HCT116 (cell line): ENCODE measurements around the gene C2orf76. TPM values are rescaled to one million over a fixed set of nuclear protein-coding genes. Genes with fewer than 3 reads are reported as not detected.

Experiments
- ATAC-seq: fragments of 200-7000 bp; cut with Tn5 transposase; 2 replicates; pipeline ENCODE4 v1.9.1; 2020; ENCODE audit warnings: mild to moderate bottlenecking, moderate library complexity
- BruUV-seq: library from RNA; stranded (reverse); fragments of 400-500 nt; replicated peaks from 2 replicates; lab custom pipeline; 2021; lab: Mats Ljungman, UMichigan
- CTCF ChIA-PET: fragments of 300-600 bp; sonication (Branson Sonifier 250); formaldehyde crosslinking; loops from one replicate; lab custom pipeline; 2021; ENCODE audit warnings: antibody characterized with exemption; lab: Charles Lee
- POLR2A ChIA-PET: fragments of 300-600, 350-600 bp; sonication (Branson Sonifier 250); formaldehyde crosslinking; loops from one replicate; lab custom pipeline; 2021; ENCODE audit warnings: antibody characterized with exemption; lab: Charles Lee
- RAD21 ChIA-PET, 2 experiments: fragments of 300-600 bp; sonication (Branson Sonifier 250); formaldehyde crosslinking; loops; one replicate each; lab custom pipeline; 2023; ENCODE audit warnings: low total read pairs in 2 of 2; ENCODE audit not compliant: uncharacterized antibody in 2 of 2, unreplicated experiment in 2 of 2, low non-redundant PET in 1 of 2; lab: Charles Lee
- DNase-seq: peaks from one replicate; pipeline ENCODE4 v3.0.0-alpha.2; 2010; ENCODE audit warnings: low read depth, low spot score
- H2AFZ ChIP-seq: fragments of 200-600 bp; shearing (Covaris generic), sonication (generic); 2 replicates; pipeline ENCODE4 v1.6.1; 2017; ENCODE audit warnings: low read depth, mixed run types, mixed read lengths, antibody characterized with exemption, low read length; ENCODE audit not compliant: poor library complexity, severe bottlenecking
- H3K27ac ChIP-seq: 2 replicates; pipeline ENCODE4 v1.5.1; 2012; ENCODE audit warnings: low read depth, low read length
- H3K27me3 ChIP-seq: fragments of 200-600 bp; sonication (generic); 2 replicates; pipeline ENCODE4 v1.6.1; 2016; ENCODE audit warnings: mixed run types, low read length, mixed read lengths; ENCODE audit not compliant: insufficient read depth
- H3K36me3 ChIP-seq, 2 experiments: fragments of 200-500 bp in 1 of 2; fragments of 200-600 bp in 1 of 2; sonication (Bioruptor generic) in 1 of 2; sonication (generic) in 1 of 2; 2 replicates each; pipeline versions ENCODE4 v1.5.1 to v1.6.1; 2014 to 2016; ENCODE audit warnings: low read length in 2 of 2, inconsistent platforms in 1 of 2, mixed read lengths in 1 of 2, mixed run types in 1 of 2; ENCODE audit not compliant: insufficient read depth in 2 of 2, control insufficient read depth in 1 of 2
- H3K4me1 ChIP-seq, 2 experiments: fragments of 200-600 bp in 1 of 2; sonication (generic) in 1 of 2; 2 replicates each; pipeline versions ENCODE4 v1.5.1 to v1.6.1; 2012 to 2017; ENCODE audit warnings: low read length in 2 of 2, inconsistent platforms in 1 of 2, mild to moderate bottlenecking in 1 of 2, mixed read lengths in 1 of 2, mixed run types in 1 of 2, moderate library complexity in 1 of 2; ENCODE audit not compliant: insufficient read depth in 2 of 2, control insufficient read depth in 1 of 2
- H3K4me2 ChIP-seq: fragments of 200-600 bp; sonication (generic); 2 replicates; pipeline ENCODE4 v1.6.1; 2017; ENCODE audit warnings: mixed run types, low read length, mixed read lengths
- H3K4me3 ChIP-seq, 2 experiments: fragments of 200-600 bp in 1 of 2; sonication (generic) in 1 of 2; replicated peaks in 1 of 2; 2 replicates each; pipeline ENCODE4 v1.5.1; 2011 to 2016; ENCODE audit warnings: low read length in 2 of 2, control low read depth in 1 of 2, low read depth in 1 of 2, mild to moderate bottlenecking in 1 of 2, mixed read lengths in 1 of 2, mixed run types in 1 of 2
- H3K79me2 ChIP-seq: fragments of 200-600 bp; sonication (generic); 2 replicates; pipeline ENCODE4 v1.6.1; 2017; ENCODE audit warnings: mild to moderate bottlenecking, mixed run types, low read length, moderate library complexity, mixed read lengths; ENCODE audit not compliant: insufficient read depth
- H3K9ac ChIP-seq: fragments of 200-600 bp; sonication (generic); 2 replicates; pipeline ENCODE4 v1.6.1; 2016; ENCODE audit warnings: low read length, mixed read lengths
- H3K9me2 ChIP-seq: fragments of 200-600 bp; sonication (generic), shearing (Covaris generic); 2 replicates; pipeline ENCODE4 v1.6.1; 2017; ENCODE audit warnings: mixed run types, mild to moderate bottlenecking, moderate library complexity; ENCODE audit not compliant: insufficient read depth
- H3K9me3 ChIP-seq, 2 experiments: fragments of 200-500 bp in 1 of 2; fragments of 200-600 bp in 1 of 2; sonication (Bioruptor generic) in 1 of 2; sonication (generic) in 1 of 2; 2 replicates each; pipeline ENCODE4 v1.6.1; 2014 to 2017; ENCODE audit warnings: low read length in 2 of 2, mixed read lengths in 2 of 2, inconsistent platforms in 1 of 2, low read depth in 1 of 2, mild to moderate bottlenecking in 1 of 2, mixed run types in 1 of 2, moderate library complexity in 1 of 2; ENCODE audit not compliant: control insufficient read depth in 1 of 2, insufficient read depth in 1 of 2
- H4K20me1 ChIP-seq: fragments of 200-600 bp; sonication (generic), shearing (Covaris generic); 2 replicates; pipeline ENCODE4 v1.6.1; 2017; ENCODE audit warnings: mixed run types, mild to moderate bottlenecking, moderate library complexity; ENCODE audit not compliant: insufficient read depth
- CBX3 ChIP-seq: IDR thresholded peaks from 2 replicates; pipeline ENCODE4 v1.6.1; 2012; ENCODE audit warnings: low read depth
- TCF7L2 ChIP-seq: IDR thresholded peaks from 2 replicates; pipeline ENCODE4 v1.7.0; 2011; ENCODE audit warnings: borderline replicate concordance, inconsistent platforms; ENCODE audit not compliant: insufficient read depth, insufficient read length; ENCODE audit errors: extremely low read depth
- intact Hi-C: fragments of 100-400 bp; cut with micrococcal nuclease; formaldehyde crosslinking; loops from 2 replicates; pipeline ENCODE4 v1.10.0; 2022
- total RNA-seq: library from RNA; stranded (reverse); gene quantifications from one replicate; pipeline ENCODE4 v1.2.1, GENCODE V29; 2021; ENCODE audit not compliant: unreplicated experiment
- TF ChIP-seq, protein P1 (sequence below): IDR thresholded peaks from 2 replicates; pipeline ENCODE4 v1.6.1; 2011; ENCODE audit warnings: mild to moderate bottlenecking, low read length, moderate library complexity; ENCODE audit not compliant: insufficient replicate concordance; ENCODE audit errors: extremely low read depth

The C2orf76 gene
- total RNA-seq, 1 experiment from 2014 or later, result 10.5 TPM

- Histone ChIP-seq H3K27ac (no peak overlapping the region), H4K20me1 (no peaks in the 10 kb centered on the region), H3K4me2 (no peak overlapping the region), H2AFZ (no peak overlapping the region), H3K9me3 (no peaks in the 10 kb centered on the region), H3K4me3 (no peak overlapping the region), H3K9ac (no peak overlapping the region), H3K36me3 (no peaks in the 10 kb centered on the region), H3K9me2 (no peaks in the 10 kb centered on the region), H3K4me1 (no peaks in the 10 kb centered on the region), H3K27me3 (no peaks in the 10 kb centered on the region), H3K79me2 (no peaks in the 10 kb centered on the region)
- BruUV-seq, result no TSS peak
- ChIA-PET POLR2A (no interaction called here), CTCF (no interaction called here), RAD21 (no interaction called here)
- TF ChIP-seq TCF7L2, result no peak
- TF ChIP-seq, protein P1, sequence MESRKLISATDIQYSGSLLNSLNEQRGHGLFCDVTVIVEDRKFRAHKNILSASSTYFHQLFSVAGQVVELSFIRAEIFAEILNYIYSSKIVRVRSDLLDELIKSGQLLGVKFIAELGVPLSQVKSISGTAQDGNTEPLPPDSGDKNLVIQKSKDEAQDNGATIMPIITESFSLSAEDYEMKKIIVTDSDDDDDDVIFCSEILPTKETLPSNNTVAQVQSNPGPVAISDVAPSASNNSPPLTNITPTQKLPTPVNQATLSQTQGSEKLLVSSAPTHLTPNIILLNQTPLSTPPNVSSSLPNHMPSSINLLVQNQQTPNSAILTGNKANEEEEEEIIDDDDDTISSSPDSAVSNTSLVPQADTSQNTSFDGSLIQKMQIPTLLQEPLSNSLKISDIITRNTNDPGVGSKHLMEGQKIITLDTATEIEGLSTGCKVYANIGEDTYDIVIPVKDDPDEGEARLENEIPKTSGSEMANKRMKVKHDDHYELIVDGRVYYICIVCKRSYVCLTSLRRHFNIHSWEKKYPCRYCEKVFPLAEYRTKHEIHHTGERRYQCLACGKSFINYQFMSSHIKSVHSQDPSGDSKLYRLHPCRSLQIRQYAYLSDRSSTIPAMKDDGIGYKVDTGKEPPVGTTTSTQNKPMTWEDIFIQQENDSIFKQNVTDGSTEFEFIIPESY, result no peak
- ATAC-seq, result no peak
- no peak for DNase-seq
- intact Hi-C loops, result no loop called here
Measured at GRCh38 chr2:119276864-119277263, 89.8 kb downstream of the C2orf76 start.

- Histone ChIP-seq H3K27me3 (no peaks in the 10 kb centered on the region), H4K20me1 (no peaks in the 10 kb centered on the region), H3K9ac (no peak overlapping the region), H3K4me2 (no peak overlapping the region), H3K9me3 (no peaks in the 10 kb centered on the region), H3K4me3 (no peak overlapping the region), H3K36me3 (peaks cover 2 to 5% of the 10 kb centered on the region in 2 experiments; a peak in 1 of 4 replicates), H2AFZ (no peak overlapping the region), H3K9me2 (no peaks in the 10 kb centered on the region), H3K27ac (no peak overlapping the region), H3K4me1 (no peaks in the 10 kb centered on the region), H3K79me2 (no peaks in the 10 kb centered on the region)
- ChIA-PET CTCF (no interaction called here), RAD21 (no interaction called here), POLR2A (no interaction called here)
- DNase-seq (no peak), ATAC-seq (no peak; the same call in 1 of the 2 replicates)
- no peak for TF ChIP-seq CBX3
- BruUV-seq, result no TSS peak
- intact Hi-C loops, result no loop called here
Measured at GRCh38 chr2:119267604-119268003, 99.0 kb downstream of the C2orf76 start.
